GM21447 (cell line): ENCODE measurements around the gene PEAK1.
A peak's percentile ranks its signal among the peaks of the same experiment; 100 is the strongest.

Experiments
- ATAC-seq: cut with Tn5 transposase; IDR thresholded peaks from one replicate; pipeline ENCODE4 v1.9.1; 2021; ENCODE audit not compliant: unreplicated experiment

PEAK1 gene

DNA sequence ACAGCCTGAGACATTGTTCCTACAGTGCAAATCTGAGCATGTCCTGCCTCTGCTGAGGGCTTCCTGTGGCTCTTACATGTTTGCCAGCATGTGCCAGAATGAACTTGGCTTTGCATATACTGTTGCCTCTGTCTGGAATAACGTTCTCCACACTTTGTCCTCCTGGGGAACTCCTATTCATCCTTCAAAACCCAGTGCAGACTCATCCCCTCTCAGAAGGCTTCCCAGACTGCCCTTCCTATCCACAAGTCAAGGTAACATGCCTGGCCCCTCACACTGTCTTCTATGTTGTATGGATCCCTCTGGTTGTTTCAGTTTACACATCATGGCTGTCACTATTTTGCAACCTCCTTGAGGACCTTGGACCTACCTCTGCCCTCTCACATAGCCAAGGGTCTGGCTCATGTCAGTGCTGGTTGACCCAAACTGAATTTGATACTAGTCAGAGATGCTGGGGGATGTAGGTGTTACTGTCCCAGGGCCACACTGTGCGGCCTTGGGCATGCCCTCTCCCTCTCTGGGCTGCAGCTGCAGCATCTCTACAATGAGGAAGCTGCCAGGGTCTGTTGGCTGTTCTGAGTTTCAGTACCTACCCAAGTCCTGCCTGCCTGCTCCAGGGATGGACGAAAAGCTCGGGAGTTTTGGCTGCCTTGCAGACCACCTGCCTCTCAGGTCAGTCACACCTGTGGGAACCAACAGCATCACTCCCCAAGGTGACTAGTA lies 320.0 kb downstream of the PEAK1 start:
- no peak for ATAC-seq

DNA sequence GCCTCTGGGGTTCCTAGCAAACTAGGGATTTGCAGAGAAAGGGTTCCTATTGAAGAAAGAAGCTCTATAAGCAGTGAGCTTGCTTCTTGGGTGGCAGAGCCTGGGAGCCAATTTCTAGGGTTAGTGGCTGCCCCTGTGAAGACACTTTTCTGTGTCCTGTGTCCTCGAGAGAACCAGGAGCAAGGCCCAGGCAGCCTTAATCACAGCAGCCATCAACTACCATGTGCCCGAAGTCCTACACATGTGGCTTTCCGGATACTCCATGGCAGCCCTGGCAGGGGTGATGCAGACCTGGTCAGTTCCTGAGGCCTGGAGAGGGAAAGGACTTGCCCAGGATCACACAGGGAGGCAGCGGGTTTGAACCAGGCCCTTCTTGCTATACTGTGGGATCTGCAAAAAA lies 321.3 kb downstream of the PEAK1 start:
- ATAC-seq = no peak

- ATAC-seq = no peak
Measured at GRCh38 chr15:77097921-77098320, 322.0 kb downstream of the PEAK1 start.

- no peak for ATAC-seq
Measured at GRCh38 chr15:77097248-77097721, 322.6 kb downstream of the PEAK1 start.

- no peak for ATAC-seq
Measured at GRCh38 chr15:77096541-77096940, 323.4 kb downstream of the PEAK1 start.

GRCh38 chr15:77096138-77096537 lies 323.8 kb downstream of the PEAK1 start:
- ATAC-seq = no peak

GRCh38 chr15:77094397-77095030 lies 325.4 kb downstream of the PEAK1 start:
- ATAC-seq = no peak

DNA sequence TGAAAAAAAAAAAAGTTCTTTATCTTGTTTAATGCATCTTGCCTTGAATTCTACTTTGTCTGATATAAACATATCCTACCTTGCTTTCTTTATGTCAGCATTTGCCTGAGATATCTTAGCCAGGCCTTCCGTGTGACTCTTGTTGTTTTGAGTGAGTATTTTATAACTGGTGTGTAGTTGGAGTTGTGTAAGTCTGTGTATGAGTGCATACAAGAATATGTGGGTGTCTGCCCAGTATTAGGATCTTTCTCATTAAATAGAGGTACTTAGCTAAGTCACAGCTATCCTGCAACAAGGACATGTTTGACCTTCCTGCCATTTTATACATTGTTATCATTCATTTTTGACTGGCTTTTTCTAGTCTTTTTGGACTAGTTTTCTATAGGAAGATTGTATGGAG lies 326.5 kb downstream of the PEAK1 start:
- ATAC-seq = no peak

- no peak for ATAC-seq
Measured at GRCh38 chr15:77091097-77091496, 328.8 kb downstream of the PEAK1 start.

DNA sequence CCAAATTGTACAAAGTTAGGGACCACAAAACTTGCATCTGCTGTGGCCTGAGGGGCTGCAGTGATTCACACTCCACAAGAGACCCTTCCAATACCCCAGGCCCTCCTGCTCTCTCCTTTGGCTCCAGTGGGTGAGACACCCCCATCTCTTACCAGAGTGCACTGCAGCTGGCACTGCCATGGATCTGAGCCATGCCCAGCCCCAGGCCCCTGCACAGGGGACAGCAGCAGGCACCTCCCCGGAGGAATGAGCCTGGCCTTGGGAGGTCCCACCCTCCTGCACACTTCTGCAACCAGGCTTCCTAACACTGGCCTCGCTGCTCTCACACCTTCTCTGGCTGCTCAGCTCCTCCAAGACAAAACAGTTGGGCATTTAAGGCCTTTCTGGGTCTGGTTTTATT lies 332.7 kb downstream of the PEAK1 start:
- no peak for ATAC-seq

- no peak for ATAC-seq
Measured at GRCh38 chr15:77085297-77085696, 334.6 kb downstream of the PEAK1 start.

GRCh38 chr15:77084436-77084835 lies 335.5 kb downstream of the PEAK1 start:
- no peak for ATAC-seq

- peak; percentile 66 for ATAC-seq
Measured at GRCh38 chr15:77083381-77084160, 336.3 kb downstream of the PEAK1 start.

GRCh38 chr15:77081971-77082370 lies 337.9 kb downstream of the PEAK1 start:
- ATAC-seq = no peak

DNA sequence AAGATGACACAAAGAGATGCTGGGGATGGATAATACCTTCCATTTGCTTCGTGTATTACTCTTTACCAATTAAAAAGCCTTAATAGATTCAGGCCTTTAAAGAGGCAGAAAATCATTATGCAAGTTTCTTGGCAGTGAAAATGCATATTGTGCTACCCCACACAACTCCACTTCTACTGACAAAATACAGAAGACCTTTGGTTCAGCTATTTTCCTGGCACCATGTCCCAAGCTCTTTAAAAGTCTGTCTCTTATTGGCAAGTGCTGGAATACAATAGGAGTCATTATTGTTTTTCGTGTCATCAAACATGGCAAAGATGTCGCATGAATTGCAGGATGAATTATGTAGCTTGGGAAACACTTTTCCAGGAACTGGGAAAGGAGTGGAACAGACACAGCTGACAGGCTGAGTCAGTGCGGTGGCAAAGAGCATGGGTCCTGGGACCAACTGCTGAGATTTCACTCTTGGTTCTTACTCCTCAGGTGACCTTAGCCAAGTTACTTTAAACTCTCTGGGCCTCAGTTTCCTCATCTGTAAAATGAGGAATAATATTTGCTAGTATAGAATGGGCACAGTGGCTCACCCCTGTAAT lies 343.5 kb downstream of the PEAK1 start:
- no peak for ATAC-seq

- ATAC-seq = no peak
Measured at GRCh38 chr15:77075528-77075927, 344.4 kb downstream of the PEAK1 start.

GRCh38 chr15:77074350-77074749 lies 345.6 kb downstream of the PEAK1 start:
- ATAC-seq = no peak

DNA sequence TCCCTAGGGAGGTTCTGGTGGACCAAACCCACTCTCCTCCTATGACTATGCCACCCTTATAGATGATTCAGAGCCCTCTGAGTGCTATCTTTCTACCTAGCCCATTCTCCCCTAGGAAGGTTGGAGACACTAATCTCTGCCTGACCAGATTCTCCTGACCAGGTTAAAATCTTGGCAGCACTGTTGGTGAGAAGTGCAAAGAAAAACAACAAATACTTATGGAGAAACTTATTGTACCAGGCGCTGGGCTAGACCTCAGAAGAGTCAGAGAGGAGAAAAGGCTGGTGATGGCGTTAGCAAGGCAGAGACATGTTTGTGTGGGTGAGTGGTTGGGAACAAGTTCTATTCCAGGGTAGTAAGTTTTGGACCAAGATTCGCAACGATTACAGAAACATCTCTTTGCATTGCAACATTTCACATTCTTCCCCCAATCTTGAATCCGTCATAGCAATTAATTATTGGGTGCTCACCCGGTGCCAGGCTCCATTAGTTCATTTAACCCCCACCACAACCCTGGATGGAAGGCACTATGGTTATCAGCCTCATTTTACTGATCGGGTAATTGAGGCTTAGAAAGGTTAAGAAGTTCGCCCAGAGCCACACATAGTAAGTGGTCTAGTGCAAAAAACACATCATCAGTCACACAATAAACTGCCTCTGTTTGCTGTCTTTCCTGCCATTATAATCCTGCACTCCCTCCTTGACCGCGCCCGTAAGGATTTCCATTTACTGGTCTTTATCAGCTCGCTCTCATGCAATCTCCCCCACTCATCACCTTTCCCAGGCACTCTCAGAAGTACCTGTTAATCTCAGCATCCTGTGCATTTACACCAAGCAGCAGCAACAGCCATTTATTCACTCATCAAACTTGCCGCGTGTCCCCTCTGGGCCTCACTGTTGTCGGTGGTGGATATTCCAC lies 348.3 kb downstream of the PEAK1 start:
- no peak for ATAC-seq

GRCh38 chr15:77070495-77071304 lies 349.2 kb downstream of the PEAK1 start, which contains the start of gene TSPAN3:
TSPAN3 (minus strand) TSS chr15:77071109; CDS start chr15:77070954, 155 bp downstream.
- peak; percentile 91 for ATAC-seq

DNA sequence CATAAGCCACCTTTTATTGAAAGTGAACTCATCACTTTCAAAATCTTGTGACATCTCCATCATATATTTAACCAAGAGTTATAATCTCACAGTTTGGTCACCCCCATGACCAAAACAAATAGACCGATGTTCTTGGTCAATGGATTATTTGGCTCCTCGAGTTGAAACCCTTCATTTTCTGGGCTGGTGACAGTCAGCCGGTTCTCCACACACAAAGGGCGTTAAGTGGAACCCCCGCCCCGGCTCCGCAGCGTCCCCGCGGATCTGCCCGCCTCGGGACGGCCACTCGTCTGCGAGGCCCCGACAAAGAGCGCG lies 349.8 kb downstream of the PEAK1 start:
- ATAC-seq = no peak
